HEK293 (cell line): ENCODE results near the gene TKT.

Source experiments
- CTCF ChIA-PET: fragments of 350-600 bp; formaldehyde crosslinking; extraction: SDS; loops from one replicate; lab custom pipeline; 2021; ENCODE audit warnings: antibody characterized with exemption; lab: Yijun Ruan, JAX
- POLR2A ChIA-PET: fragments of 300-600 bp; formaldehyde crosslinking; extraction: SDS; loops from one replicate; lab custom pipeline; 2020; ENCODE audit warnings: antibody characterized with exemption, inconsistent platforms; lab: Yijun Ruan, JAX
- H3K27ac ChIP-seq: fragments of 200-500 bp; sonication (Bioruptor generic); 2 replicates; pipeline ENCODE4 v1.5.1; 2014; ENCODE audit warnings: low read depth, low read length, control low read depth, inconsistent platforms; ENCODE audit errors: extremely low read depth
- H3K36me3 ChIP-seq, 2 experiments: fragments of 200-500 bp in 1 of 2; sonication (Bioruptor generic) in 1 of 2; 1 replicate in 1 of 2; 2 replicates in 1 of 2; pipeline ENCODE4 v1.5.1; 2014 to 2017; ENCODE audit warnings: inconsistent platforms in 2 of 2, low read length in 2 of 2; ENCODE audit not compliant: control insufficient read depth in 2 of 2, insufficient read depth in 1 of 2
- H3K4me1 ChIP-seq: fragments of 200-500 bp; sonication (Bioruptor generic); 2 replicates; pipeline ENCODE4 v1.5.1; 2014; ENCODE audit warnings: mild to moderate bottlenecking, low read length, inconsistent platforms; ENCODE audit not compliant: control insufficient read depth, insufficient read depth
- H3K4me3 ChIP-seq: 2 replicates; pipeline ENCODE4 v1.5.1; 2011; ENCODE audit warnings: low read depth, mild to moderate bottlenecking, control low read depth, low read length, moderate library complexity
- H3K9me3 ChIP-seq: fragments of 200-500 bp; sonication (Bioruptor generic); 2 replicates; pipeline ENCODE4 v1.5.1; 2014; ENCODE audit warnings: low read depth, low read length, inconsistent platforms; ENCODE audit not compliant: control insufficient read depth, insufficient read depth
- GLI2 ChIP-seq: fragments of 450-650 bp; formaldehyde crosslinking; IDR thresholded peaks from 2 replicates; pipeline ENCODE4; 2017; ENCODE audit warnings: missing biosample characterization, missing genetic modification characterization, low read depth, borderline replicate concordance
- OSR2 ChIP-seq: fragments of 450-650 bp; formaldehyde crosslinking; IDR thresholded peaks from 2 replicates; pipeline ENCODE4 v1.5.1; 2016; ENCODE audit warnings: missing biosample characterization, missing genetic modification characterization
- PBX3 ChIP-seq: sonication (generic); formaldehyde crosslinking; IDR thresholded peaks from 2 replicates; pipeline ENCODE4 v1.8.1; 2022; ENCODE audit warnings: mild to moderate bottlenecking, moderate library complexity, missing genetic modification reagents
- SCRT2 ChIP-seq: fragments of 450-650 bp; formaldehyde crosslinking; IDR thresholded peaks from 2 replicates; pipeline ENCODE4 v1.5.1; 2016; ENCODE audit warnings: missing biosample characterization, missing genetic modification characterization
- SETDB1 ChIP-seq: IDR thresholded peaks from one replicate; pipeline ENCODE4 v1.6.1; 2017; ENCODE audit warnings: mild to moderate bottlenecking, low read length, moderate library complexity, mixed read lengths; ENCODE audit not compliant: insufficient read length
- ZBTB21 ChIP-seq: fragments of 450-650 bp; formaldehyde crosslinking; IDR thresholded peaks from 2 replicates; pipeline ENCODE4 v1.5.1; 2017; ENCODE audit warnings: missing biosample characterization, missing genetic modification characterization
- ZBTB44 ChIP-seq: fragments of 450-650 bp; IDR thresholded peaks from 2 replicates; pipeline ENCODE4 v1.5.1; 2018; ENCODE audit warnings: missing biosample characterization, mild to moderate bottlenecking, missing genetic modification characterization
- ZEB2 ChIP-seq: fragments of 450-650 bp; formaldehyde crosslinking; IDR thresholded peaks from 2 replicates; pipeline ENCODE4 v1.5.1; 2016; ENCODE audit warnings: missing biosample characterization, missing genetic modification characterization
- ZFP37 ChIP-seq: fragments of 450-650 bp; formaldehyde crosslinking; IDR thresholded peaks from 2 replicates; pipeline ENCODE4 v1.5.1; 2016; ENCODE audit warnings: missing biosample characterization, missing genetic modification characterization
- ZNF10 ChIP-seq: fragments of 450-650 bp; formaldehyde crosslinking; IDR thresholded peaks from 2 replicates; pipeline ENCODE4 v1.5.1; 2017; ENCODE audit warnings: missing biosample characterization, missing genetic modification characterization
- ZNF121 ChIP-seq: fragments of 450-650 bp; formaldehyde crosslinking; IDR thresholded peaks from 2 replicates; pipeline ENCODE4 v1.5.1; 2016; ENCODE audit warnings: missing biosample characterization, missing genetic modification characterization
- ZNF140 ChIP-seq: fragments of 450-650 bp; formaldehyde crosslinking; IDR thresholded peaks from 2 replicates; pipeline ENCODE4 v1.5.1; 2016; ENCODE audit warnings: missing biosample characterization, missing genetic modification characterization
- ZNF16 ChIP-seq: fragments of 450-650 bp; formaldehyde crosslinking; IDR thresholded peaks from 2 replicates; pipeline ENCODE4 v1.5.1; 2016; ENCODE audit warnings: low read depth, missing biosample characterization, missing genetic modification characterization
- ZNF18 ChIP-seq: fragments of 450-650 bp; formaldehyde crosslinking; IDR thresholded peaks from 2 replicates; pipeline ENCODE4 v1.5.1; 2016; ENCODE audit warnings: missing biosample characterization, missing genetic modification characterization
- ZNF24 ChIP-seq: fragments of 450-650 bp; formaldehyde crosslinking; IDR thresholded peaks from 2 replicates; pipeline ENCODE4 v1.5.1; 2016; ENCODE audit warnings: missing biosample characterization, missing genetic modification characterization
- ZNF274 ChIP-seq, 2 experiments: fragments of 200-500 bp in 1 of 2; fragments of 450-650 bp in 1 of 2; sonication (Bioruptor generic) in 1 of 2; formaldehyde crosslinking in 1 of 2; IDR thresholded peaks; 2 replicates each; pipeline versions ENCODE4 v1.5.1 to v1.6.1; 2014 to 2016; ENCODE audit warnings: borderline replicate concordance in 1 of 2, inconsistent platforms in 1 of 2, low read length in 1 of 2, missing biosample characterization in 1 of 2, missing genetic modification characterization in 1 of 2
- ZNF302 ChIP-seq: fragments of 450-650 bp; formaldehyde crosslinking; IDR thresholded peaks from 2 replicates; pipeline ENCODE4 v1.5.1; 2016; ENCODE audit warnings: missing biosample characterization, missing genetic modification characterization, low read depth
- ZNF394 ChIP-seq: fragments of 450-650 bp; formaldehyde crosslinking; IDR thresholded peaks from 2 replicates; pipeline ENCODE4 v1.5.1; 2016; ENCODE audit warnings: missing biosample characterization, missing genetic modification characterization, mild to moderate bottlenecking, moderate library complexity, borderline replicate concordance
- ZNF416 ChIP-seq: fragments of 450-650 bp; formaldehyde crosslinking; IDR thresholded peaks from 2 replicates; pipeline ENCODE4 v1.5.1; 2016; ENCODE audit warnings: missing biosample characterization, missing genetic modification characterization
- ZNF426 ChIP-seq: fragments of 450-650 bp; formaldehyde crosslinking; IDR thresholded peaks from 2 replicates; pipeline ENCODE4 v1.5.1; 2017; ENCODE audit warnings: missing biosample characterization, missing genetic modification characterization, mild to moderate bottlenecking, inconsistent platforms, moderate library complexity
- ZNF585B ChIP-seq: fragments of 450-650 bp; formaldehyde crosslinking; IDR thresholded peaks from 2 replicates; pipeline ENCODE4 v1.5.1; 2016; ENCODE audit warnings: missing biosample characterization, missing genetic modification characterization
- ZNF596 ChIP-seq: fragments of 450-650 bp; IDR thresholded peaks from 2 replicates; pipeline ENCODE4 v1.5.0; 2018; ENCODE audit warnings: missing biosample characterization, mild to moderate bottlenecking, missing genetic modification characterization, moderate library complexity
- ZNF629 ChIP-seq: fragments of 450-650 bp; formaldehyde crosslinking; IDR thresholded peaks from 2 replicates; pipeline ENCODE4 v1.5.1; 2017; ENCODE audit warnings: missing biosample characterization, missing genetic modification characterization
- ZNF664 ChIP-seq: fragments of 450-650 bp; formaldehyde crosslinking; IDR thresholded peaks from 2 replicates; pipeline ENCODE4 v1.5.1; 2016; ENCODE audit warnings: missing biosample characterization, missing genetic modification characterization
- ZNF704 ChIP-seq: fragments of 450-650 bp; formaldehyde crosslinking; IDR thresholded peaks from 2 replicates; pipeline ENCODE4 v1.5.1; 2016; ENCODE audit warnings: missing biosample characterization, missing genetic modification characterization
- ZSCAN18 ChIP-seq: fragments of 450-650 bp; formaldehyde crosslinking; IDR thresholded peaks from 2 replicates; pipeline ENCODE4 v1.5.1; 2016; ENCODE audit warnings: missing biosample characterization, missing genetic modification characterization

TKT gene

GRCh38 chr3:53223025-53223424, 32.8 kb downstream of the TKT start:
- ChIA-PET POLR2A (no interaction called here), CTCF (interaction anchor here (0.6 to 0.7 kb wide), 2 partner anchors 29 to 375 kb away, joined by 3 read pairs; no protein-coding TSS in a partner anchor)
- H3K36me3 ChIP-seq = peaks cover 0 to 62% of the 10 kb centered on the region in 2 experiments; a peak in 2 of 3 replicates
- no peak overlapping the region for H3K27ac ChIP-seq
- no peaks in the 10 kb centered on the region for H3K9me3 ChIP-seq
- no peak overlapping the region for H3K4me3 ChIP-seq
- H3K4me1 ChIP-seq = no peaks in the 10 kb centered on the region
- TF ChIP-seq PBX3 (CRISPR knock-in tag) (no peak), SETDB1 (no peak), ZNF302 (tag by site-specific recombination) (no peak), ZNF585B (tag by site-specific recombination) (no peak), ZNF140 (no peak), ZNF18 (tag by site-specific recombination) (no peak), OSR2 (no peak), ZNF426 (tag by site-specific recombination) (no peak), ZNF629 (tag by site-specific recombination) (no peak), ZSCAN18 (no peak), ZNF121 (tag by site-specific recombination) (no peak), ZNF274 (IDR thresholded peaks at IDR 0.05; ENCODE audit: low read length) (no peak), ZNF274 (tag by site-specific recombination; IDR thresholded peaks at IDR 0.05; ENCODE audit: borderline replicate concordance) (no peak)
- TF ChIP-seq, all 188 proteins: peak for 0

- Histone ChIP-seq H3K36me3 (peaks cover 0 to 55% of the 10 kb centered on the region in 2 experiments; a peak in 2 of 3 replicates), H3K27ac (no peak overlapping the region), H3K9me3 (no peaks in the 10 kb centered on the region), H3K4me3 (no peak overlapping the region), H3K4me1 (no peaks in the 10 kb centered on the region)
- POLR2A ChIA-PET = no interaction called here
- CTCF ChIA-PET = interaction anchor here (0.6 kb wide), 1 partner anchor 374 kb away, joined by 3 read pairs; no protein-coding TSS in a partner anchor
- TF ChIP-seq ZNF10 (peak; percentile 67), ZNF394 (tag by site-specific recombination) (no peak), ZFP37 (tag by site-specific recombination) (no peak), SCRT2 (tag by site-specific recombination) (no peak), ZNF596 (no peak)
Observed at GRCh38 chr3:53222183-53222901, 33.5 kb downstream of the TKT start.

- Histone ChIP-seq H3K27ac (no peak overlapping the region), H3K9me3 (no peaks in the 10 kb centered on the region), H3K4me3 (no peak overlapping the region), H3K4me1 (no peaks in the 10 kb centered on the region), H3K36me3 (peaks cover 0 to 50% of the 10 kb centered on the region in 2 experiments; a peak in 1 of 3 replicates)
- POLR2A ChIA-PET = no interaction called here
- CTCF ChIA-PET = no interaction called here
- TF ChIP-seq ZEB2 (no peak), ZNF416 (tag by site-specific recombination) (no peak), ZNF704 (tag by site-specific recombination) (no peak), ZNF24 (tag by site-specific recombination) (no peak), ZNF16 (tag by site-specific recombination) (no peak), ZNF664 (tag by site-specific recombination) (no peak), ZBTB21 (tag by site-specific recombination) (no peak), GLI2 (no peak), ZBTB44 (no peak)
Observed at GRCh38 chr3:53221827-53222182, 34.0 kb downstream of the TKT start.
